Amniotic epithelial cell (primary cell): ENCODE measurements around the gene FEN1.

Experiments used
- DNase-seq: peaks from one replicate; pipeline ENCODE4 v3.0.0-alpha.2; 2010; ENCODE audit warnings: low read depth

The FEN1 gene

DNA sequence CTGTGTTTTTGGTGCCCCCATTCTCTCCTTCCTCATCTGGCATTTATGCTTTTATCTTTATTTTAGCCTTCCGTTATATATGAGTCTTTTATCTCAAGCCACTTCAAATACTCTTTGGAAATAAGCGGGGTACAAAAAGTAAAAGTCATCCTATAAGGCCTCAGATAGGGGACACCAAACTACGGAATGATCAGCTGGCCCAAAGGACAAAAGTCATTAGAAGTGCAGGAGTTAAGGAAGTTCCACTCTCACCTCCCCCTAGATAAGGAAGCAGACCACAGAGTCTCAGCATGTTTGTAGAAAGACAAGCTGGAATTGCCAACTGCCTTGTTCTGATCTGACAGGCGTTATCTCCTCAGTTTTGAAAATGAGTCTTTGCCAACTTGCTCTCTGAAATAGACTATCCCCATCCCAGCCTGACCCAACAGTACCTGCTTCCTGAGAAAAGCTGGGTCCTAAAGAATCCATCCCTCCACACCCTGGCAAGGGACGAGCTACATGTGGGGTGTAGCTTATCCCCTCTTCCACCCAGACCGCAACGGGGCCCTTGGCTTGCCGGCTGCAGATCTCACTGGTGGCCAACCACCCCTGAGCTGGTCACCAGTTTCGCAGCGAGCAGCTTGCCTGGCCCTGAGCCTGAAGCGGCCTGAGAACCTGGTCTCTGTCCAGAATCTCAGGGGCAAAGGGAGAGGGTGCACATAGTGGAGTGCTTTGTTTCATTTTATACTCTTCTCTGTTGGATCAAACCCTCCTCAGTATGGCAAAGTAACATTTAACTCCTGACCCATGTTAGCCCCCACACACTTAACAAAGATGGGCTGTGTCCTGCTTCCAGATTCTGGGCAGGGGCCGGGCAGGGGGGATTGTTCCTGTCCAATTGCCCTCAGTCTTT, 49.2 kb downstream of the FEN1 start:
- DNase-seq = no peak

DNA sequence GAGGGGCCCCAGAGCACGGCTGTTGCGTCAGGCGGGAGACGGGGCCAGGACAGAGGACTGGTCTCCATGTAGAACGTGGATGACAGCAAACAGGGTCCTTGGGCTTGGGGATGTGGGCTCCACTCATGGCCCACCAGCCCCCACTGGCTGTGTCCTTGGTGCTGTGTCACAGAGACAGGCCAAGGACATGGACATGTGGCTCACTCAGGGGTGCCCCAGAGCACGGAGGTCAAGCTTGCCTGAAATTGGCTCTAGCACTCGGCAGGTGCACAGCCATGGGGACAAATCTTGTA, 49.8 kb downstream of the FEN1 start:
- DNase-seq = no peak

DNA sequence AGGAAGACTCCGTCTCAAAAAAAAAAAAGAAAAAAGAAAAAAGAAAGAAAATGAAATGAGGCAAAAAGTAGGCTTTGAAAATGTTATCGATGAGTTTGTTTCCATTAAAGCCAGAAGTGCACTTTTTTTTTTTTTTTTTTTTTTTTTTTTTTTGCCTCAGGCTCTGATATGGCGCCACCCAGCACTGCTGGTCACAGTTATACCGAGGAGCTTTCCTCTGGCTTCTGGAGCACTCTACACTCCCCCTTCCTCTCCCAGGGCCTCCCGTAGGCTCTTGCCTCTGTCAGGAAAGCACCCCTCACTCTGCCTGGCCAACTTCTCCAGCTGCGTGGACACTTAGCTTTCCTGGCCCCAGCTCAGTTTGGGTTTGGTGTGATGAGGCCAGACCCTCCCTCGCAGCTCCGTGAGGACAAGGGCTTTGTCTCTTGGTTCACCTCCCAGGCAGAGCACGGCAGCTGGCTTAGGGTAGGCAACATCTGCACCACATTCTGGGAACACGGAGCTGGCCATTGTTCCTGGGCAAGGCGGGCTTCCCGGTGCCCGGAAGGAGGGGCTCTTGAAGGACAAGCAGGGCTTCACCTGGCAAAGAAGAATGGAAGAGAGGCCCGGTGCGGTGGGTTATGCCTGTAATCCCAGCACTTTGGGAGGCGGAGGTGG, 52.3 kb downstream of the FEN1 start:
- DNase-seq = no peak

DNA sequence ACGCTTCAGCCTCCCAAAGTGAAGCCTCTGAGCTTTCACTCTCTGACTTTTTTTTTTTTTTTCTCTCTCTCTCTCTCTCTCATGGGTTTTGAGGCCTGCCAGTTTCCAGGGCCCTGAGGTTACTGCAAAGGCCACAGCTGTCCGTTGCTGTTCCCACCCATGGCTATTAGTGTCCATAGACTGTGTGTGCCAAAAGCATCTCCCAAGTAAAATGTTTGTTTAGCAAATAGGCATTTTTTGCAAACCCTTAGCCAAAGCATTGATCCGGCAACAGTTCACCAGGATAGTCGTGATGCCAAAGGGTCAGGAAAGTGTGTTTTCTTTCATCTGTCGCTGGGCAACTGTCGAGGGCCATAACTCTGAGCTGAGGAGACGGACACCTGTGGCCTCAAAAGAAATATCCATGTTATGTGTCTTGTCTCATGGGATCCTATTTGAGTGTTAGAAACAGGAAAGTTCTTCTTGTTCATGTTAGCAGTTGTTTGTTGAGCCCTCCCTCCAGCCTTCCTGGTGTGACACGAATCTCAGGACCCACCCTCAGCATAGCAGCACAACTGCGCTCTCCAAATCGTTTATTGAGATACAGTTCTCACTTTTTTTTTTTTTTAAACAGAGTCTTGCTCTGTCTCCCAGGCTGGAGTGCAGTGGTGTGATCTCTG, 53.8 kb downstream of the FEN1 start:
- no peak for DNase-seq
